Testis (tissue), 2 donors: Measurements from ENCODE around the gene ZNF516.

Source experiments
- POLR2A ChIP-seq: fragments of 450-650 bp; IDR thresholded peaks from one replicate; pipeline ENCODE4 v1.6.1; 2017; ENCODE audit warnings: antibody characterized with exemption, mild to moderate bottlenecking, moderate library complexity
- TF ChIP-seq, protein P1 (sequence below), 3 experiments: fragments of 450-650 bp in 2 of 3; fragments of 200-600 bp in 1 of 3; sonication (generic) in 1 of 3; IDR thresholded peaks; one replicate each; pipeline ENCODE4 v1.5.1; 2016 to 2019; ENCODE audit warnings: antibody characterized with exemption in 3 of 3, mild to moderate bottlenecking in 2 of 3, moderate library complexity in 1 of 3

DNA sequence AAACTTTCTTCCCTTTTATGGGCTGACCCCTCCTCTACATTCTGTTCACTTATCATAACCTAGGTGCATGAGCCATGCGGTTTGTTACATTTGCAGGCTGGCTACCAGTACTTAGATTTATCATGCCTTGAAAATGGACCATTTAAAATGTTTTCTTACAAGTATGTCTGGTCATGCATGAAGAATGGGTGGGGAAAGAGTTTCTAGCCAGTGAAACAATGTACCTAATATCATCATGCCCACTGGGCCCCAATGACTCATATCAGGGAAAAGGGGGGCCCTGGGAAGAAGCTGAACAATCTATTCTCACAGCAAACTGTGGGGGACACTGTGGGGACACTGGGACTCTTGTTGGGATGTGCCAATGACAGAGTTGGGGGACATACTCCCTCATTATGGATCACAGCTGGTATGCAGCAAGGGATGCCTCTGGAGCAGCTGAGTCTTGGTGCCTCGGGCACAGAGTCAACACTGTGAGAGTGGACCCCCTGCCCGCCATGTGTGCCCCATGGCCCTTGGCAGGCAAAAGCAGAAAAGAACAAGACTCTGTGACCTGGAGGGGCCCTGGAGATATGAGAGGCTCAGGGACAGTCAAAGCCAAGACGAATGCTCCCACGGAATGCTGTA is 156.3 kb downstream of the ZNF516 start:
- TF ChIP-seq, protein P1, sequence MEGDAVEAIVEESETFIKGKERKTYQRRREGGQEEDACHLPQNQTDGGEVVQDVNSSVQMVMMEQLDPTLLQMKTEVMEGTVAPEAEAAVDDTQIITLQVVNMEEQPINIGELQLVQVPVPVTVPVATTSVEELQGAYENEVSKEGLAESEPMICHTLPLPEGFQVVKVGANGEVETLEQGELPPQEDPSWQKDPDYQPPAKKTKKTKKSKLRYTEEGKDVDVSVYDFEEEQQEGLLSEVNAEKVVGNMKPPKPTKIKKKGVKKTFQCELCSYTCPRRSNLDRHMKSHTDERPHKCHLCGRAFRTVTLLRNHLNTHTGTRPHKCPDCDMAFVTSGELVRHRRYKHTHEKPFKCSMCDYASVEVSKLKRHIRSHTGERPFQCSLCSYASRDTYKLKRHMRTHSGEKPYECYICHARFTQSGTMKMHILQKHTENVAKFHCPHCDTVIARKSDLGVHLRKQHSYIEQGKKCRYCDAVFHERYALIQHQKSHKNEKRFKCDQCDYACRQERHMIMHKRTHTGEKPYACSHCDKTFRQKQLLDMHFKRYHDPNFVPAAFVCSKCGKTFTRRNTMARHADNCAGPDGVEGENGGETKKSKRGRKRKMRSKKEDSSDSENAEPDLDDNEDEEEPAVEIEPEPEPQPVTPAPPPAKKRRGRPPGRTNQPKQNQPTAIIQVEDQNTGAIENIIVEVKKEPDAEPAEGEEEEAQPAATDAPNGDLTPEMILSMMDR (IDR thresholded peaks at IDR 0.05): no peak
- no peak for TF ChIP-seq POLR2A
